ENCODE data around the gene PHACTR3. TPM values are rescaled to one million over a fixed set of nuclear protein-coding genes. Genes with fewer than 3 reads are reported as not detected.

Gene PHACTR3
- polyA plus RNA-seq, 2 of the 4 experiments (the other 2 are of a cell fraction) = not detected

DNA sequence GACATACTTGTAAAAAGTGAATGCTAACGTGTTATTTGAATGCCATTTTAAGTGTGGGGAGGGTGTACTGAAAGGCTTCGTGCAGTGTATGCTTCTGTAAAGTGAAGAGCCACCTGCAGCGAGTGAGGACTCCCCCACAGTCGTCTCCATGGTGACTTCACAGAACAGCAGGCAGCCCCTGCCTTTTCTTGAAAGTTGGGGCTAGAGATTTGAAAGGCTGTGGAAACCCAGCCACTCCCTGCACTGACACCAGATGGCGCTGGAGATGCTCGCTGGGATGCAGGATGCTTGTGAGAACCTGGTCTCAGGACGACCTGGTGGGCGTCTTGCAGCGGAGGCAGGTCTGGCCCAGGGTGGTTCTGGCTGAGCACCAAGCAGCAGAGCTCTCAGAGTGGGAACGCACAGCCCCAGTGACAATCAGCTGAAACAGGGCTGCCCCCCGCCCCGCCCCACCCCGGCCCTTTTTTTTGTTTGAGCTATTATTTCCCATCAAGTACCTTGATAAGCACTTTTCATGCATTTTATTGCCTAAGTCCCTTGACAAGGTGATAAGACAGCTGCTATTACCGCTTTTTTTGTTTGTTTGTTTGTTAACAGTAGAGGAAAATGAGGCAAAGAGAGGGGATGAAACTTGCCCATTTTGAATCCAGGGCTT lies 178.8 kb downstream of the PHACTR3 start:
- H3K4me1 ChIP-seq = no peaks in the 10 kb centered on the region
- peak; percentile 49 for FAIRE-seq
- H3K4me3 ChIP-seq = no peak overlapping the region
- H3K4me2 ChIP-seq = no peak overlapping the region
- POLR2A ChIA-PET = no interaction called here
- WGBS (ENCODE audit: missing lambda C conversion rate) = 5% methylated on average over 11 of the region's 14 CpGs
- CTCF ChIA-PET = interaction anchor here (0.7 to 6.9 kb wide), 14 partner anchors 9 to 145 kb away, joined by 3 to 68 read pairs (median 4); no protein-coding TSS in a partner anchor
- H3K9me3 ChIP-seq = no peaks in the 10 kb centered on the region
- peak; percentile 46 to 65 for DNase-seq (ENCODE audit: low read depth in 1 of 2, low spot score in 1 of 2)
- TF ChIP-seq, protein P1, sequence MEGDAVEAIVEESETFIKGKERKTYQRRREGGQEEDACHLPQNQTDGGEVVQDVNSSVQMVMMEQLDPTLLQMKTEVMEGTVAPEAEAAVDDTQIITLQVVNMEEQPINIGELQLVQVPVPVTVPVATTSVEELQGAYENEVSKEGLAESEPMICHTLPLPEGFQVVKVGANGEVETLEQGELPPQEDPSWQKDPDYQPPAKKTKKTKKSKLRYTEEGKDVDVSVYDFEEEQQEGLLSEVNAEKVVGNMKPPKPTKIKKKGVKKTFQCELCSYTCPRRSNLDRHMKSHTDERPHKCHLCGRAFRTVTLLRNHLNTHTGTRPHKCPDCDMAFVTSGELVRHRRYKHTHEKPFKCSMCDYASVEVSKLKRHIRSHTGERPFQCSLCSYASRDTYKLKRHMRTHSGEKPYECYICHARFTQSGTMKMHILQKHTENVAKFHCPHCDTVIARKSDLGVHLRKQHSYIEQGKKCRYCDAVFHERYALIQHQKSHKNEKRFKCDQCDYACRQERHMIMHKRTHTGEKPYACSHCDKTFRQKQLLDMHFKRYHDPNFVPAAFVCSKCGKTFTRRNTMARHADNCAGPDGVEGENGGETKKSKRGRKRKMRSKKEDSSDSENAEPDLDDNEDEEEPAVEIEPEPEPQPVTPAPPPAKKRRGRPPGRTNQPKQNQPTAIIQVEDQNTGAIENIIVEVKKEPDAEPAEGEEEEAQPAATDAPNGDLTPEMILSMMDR (IDR thresholded peaks at IDR 0.05) = peak; percentile 65
- no peak for TF ChIP-seq CHD4 (IDR thresholded peaks at IDR 0.05; ENCODE audit: borderline replicate concordance)
- no peak for TF ChIP-seq BHLHE40 (IDR thresholded peaks at IDR 0.05; ENCODE audit: low read depth, low read length)
- peak; percentile 63 for TF ChIP-seq SMC3 (IDR thresholded peaks at IDR 0.05)
- peak; percentile 59 to 70 for TF ChIP-seq RAD21 (conservative IDR thresholded peaks at IDR 0.05 in 1 of 2, IDR thresholded peaks at IDR 0.05 in 1 of 2)
- H3K27ac ChIP-seq = no peak overlapping the region
- peak; percentile 67 to 88; a peak in 4 of 6 replicates for ATAC-seq

DNA sequence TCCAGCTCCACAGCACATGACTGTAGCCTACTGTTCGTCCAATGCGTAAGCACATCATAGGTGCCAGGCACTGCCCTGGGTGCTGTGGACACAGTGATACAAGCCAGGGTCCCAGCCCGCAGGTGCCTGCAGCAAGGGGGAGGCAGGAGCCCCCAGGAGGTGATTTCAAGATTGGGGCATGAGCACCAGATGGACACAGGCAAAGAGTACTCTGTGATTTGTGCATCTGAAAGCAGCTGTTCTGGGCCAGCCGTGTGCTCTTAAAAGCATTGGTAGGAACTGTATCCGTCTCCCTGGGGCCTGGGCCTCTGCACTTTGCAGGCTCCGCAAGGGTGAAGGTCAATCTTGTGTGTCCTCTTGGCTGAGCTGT lies 179.3 kb downstream of the PHACTR3 start:
- no peaks in the 10 kb centered on the region for H3K9me3 ChIP-seq
- ChIA-PET CTCF (interaction anchor here (0.7 to 6.9 kb wide), 14 partner anchors 9 to 144 kb away, joined by 3 to 68 read pairs (median 4); no protein-coding TSS in a partner anchor), POLR2A (no interaction called here)
- no peak overlapping the region for H3K4me3 ChIP-seq
- H3K4me2 ChIP-seq = no peak overlapping the region
- TF ChIP-seq, protein P2, sequence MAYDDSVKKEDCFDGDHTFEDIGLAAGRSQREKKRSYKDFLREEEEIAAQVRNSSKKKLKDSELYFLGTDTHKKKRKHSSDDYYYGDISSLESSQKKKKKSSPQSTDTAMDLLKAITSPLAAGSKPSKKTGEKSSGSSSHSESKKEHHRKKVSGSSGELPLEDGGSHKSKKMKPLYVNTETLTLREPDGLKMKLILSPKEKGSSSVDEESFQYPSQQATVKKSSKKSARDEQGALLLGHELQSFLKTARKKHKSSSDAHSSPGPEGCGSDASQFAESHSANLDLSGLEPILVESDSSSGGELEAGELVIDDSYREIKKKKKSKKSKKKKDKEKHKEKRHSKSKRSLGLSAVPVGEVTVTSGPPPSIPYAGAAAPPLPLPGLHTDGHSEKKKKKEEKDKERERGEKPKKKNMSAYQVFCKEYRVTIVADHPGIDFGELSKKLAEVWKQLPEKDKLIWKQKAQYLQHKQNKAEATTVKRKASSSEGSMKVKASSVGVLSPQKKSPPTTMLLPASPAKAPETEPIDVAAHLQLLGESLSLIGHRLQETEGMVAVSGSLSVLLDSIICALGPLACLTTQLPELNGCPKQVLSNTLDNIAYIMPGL (CRISPR knock-in tag; IDR thresholded peaks at IDR 0.05; ENCODE audit: borderline replicate concordance) = no peak
- no peak for TF ChIP-seq HOXB5 (CRISPR knock-in tag; IDR thresholded peaks at IDR 0.05)
- TF ChIP-seq, protein P3, sequence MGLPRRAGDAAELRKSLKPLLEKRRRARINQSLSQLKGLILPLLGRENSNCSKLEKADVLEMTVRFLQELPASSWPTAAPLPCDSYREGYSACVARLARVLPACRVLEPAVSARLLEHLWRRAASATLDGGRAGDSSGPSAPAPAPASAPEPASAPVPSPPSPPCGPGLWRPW (IDR thresholded peaks at IDR 0.05) = no peak
- WGBS (ENCODE audit: missing lambda C conversion rate) = 39% methylated on average over 6 of the region's 6 CpGs
- no peak for FAIRE-seq
- no peak for ATAC-seq
- DNase-seq (ENCODE audit: low read depth in 1 of 2, low spot score in 1 of 2) = no peak
- H3K27ac ChIP-seq = no peak overlapping the region
- no peaks in the 10 kb centered on the region for H3K4me1 ChIP-seq

DNA sequence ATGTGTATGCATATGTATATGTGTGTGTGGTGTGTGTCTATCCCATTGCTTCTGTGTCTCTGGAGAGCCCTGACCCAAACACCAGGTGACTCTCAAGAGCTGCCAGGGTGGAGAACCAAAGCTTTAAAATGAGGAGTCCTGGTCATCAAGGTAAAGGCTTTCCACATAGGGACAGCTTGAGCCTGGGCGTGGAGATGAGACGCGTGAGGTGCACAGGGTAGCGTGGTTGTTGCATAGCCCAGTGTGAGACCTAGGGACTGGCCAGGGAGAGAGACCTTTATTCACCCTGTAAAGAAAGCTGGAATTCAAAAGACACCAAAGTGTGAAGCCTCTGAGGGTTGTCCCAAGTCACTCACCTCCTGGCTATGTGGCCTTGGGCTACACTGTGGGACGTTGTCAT lies 180.0 kb downstream of the PHACTR3 start:
- H3K9me3 ChIP-seq = no peaks in the 10 kb centered on the region
- DNase-seq (ENCODE audit: low read depth in 1 of 2, low spot score in 1 of 2) (no peak), FAIRE-seq (no peak), ATAC-seq (no peak)
- whole genome bisulfite sequencing (ENCODE audit: missing lambda C conversion rate) = 56% methylated on average over 5 of the region's 5 CpGs
- no peak overlapping the region for H3K4me2 ChIP-seq
- H3K4me1 ChIP-seq = no peaks in the 10 kb centered on the region
- ChIA-PET CTCF (interaction anchor here (0.7 to 6.9 kb wide), 9 partner anchors 9 to 143 kb away, joined by 3 to 68 read pairs (median 4); no protein-coding TSS in a partner anchor), POLR2A (no interaction called here)
- H3K4me3 ChIP-seq = no peak overlapping the region
- H3K27ac ChIP-seq = no peak overlapping the region
- TF ChIP-seq EHMT2 (IDR thresholded peaks at IDR 0.05; ENCODE audit: low read depth) (no peak), CEBPB (IDR thresholded peaks at IDR 0.05) (no peak), CHD2 (IDR thresholded peaks at IDR 0.05; ENCODE audit: low read length, partially characterized antibody) (no peak), GATA3 (IDR thresholded peaks at IDR 0.05; ENCODE audit: borderline replicate concordance) (no peak), POLR2A (IDR thresholded peaks at IDR 0.05; ENCODE audit: low read length) (no peak), MAZ (IDR thresholded peaks at IDR 0.05; ENCODE audit: borderline replicate concordance, low read depth, low read length) (no peak), HDAC2 (IDR thresholded peaks at IDR 0.05) (no peak), EHF (CRISPR knock-in tag; IDR thresholded peaks at IDR 0.05) (no peak), RARB (CRISPR knock-in tag; IDR thresholded peaks at IDR 0.05) (no peak), TP53 (CRISPR knock-in tag; IDR thresholded peaks at IDR 0.05) (no peak), HOXB5 (CRISPR knock-in tag; IDR thresholded peaks at IDR 0.05) (no peak), FOSB (CRISPR knock-in tag; IDR thresholded peaks at IDR 0.05) (no peak), NPAS2 (CRISPR knock-in tag; IDR thresholded peaks at IDR 0.05; ENCODE audit: borderline replicate concordance) (no peak), RAD21 (conservative IDR thresholded peaks at IDR 0.05 in 1 of 2, IDR thresholded peaks at IDR 0.05 in 1 of 2) (no peak), MYC (IDR thresholded peaks at IDR 0.05; ENCODE audit: borderline replicate concordance, low read length) (no peak)
- TF ChIP-seq, protein P4, sequence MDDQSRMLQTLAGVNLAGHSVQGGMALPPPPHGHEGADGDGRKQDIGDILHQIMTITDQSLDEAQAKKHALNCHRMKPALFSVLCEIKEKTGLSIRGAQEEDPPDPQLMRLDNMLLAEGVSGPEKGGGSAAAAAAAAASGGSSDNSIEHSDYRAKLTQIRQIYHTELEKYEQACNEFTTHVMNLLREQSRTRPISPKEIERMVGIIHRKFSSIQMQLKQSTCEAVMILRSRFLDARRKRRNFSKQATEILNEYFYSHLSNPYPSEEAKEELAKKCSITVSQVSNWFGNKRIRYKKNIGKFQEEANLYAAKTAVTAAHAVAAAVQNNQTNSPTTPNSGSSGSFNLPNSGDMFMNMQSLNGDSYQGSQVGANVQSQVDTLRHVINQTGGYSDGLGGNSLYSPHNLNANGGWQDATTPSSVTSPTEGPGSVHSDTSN (IDR thresholded peaks at IDR 0.05) = no peak
- TF ChIP-seq, protein P1 (IDR thresholded peaks at IDR 0.05) = no peak
- TF ChIP-seq, protein P5, sequence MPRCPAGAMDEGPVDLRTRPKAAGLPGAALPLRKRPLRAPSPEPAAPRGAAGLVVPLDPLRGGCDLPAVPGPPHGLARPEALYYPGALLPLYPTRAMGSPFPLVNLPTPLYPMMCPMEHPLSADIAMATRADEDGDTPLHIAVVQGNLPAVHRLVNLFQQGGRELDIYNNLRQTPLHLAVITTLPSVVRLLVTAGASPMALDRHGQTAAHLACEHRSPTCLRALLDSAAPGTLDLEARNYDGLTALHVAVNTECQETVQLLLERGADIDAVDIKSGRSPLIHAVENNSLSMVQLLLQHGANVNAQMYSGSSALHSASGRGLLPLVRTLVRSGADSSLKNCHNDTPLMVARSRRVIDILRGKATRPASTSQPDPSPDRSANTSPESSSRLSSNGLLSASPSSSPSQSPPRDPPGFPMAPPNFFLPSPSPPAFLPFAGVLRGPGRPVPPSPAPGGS (IDR thresholded peaks at IDR 0.05) = no peak

Data from A549 (cell line).